ENCODE measurements around the gene SENP3. TPM values are rescaled to one million over a fixed set of nuclear protein-coding genes. Genes with fewer than 3 reads are reported as not detected.

SENP3 gene
- total and polyA plus RNA-seq, 2 of the 13 experiments (the other 11 are each of a cell fraction or from before 2014, with no cell fraction given), result 55.8 to 75.4 TPM

DNA sequence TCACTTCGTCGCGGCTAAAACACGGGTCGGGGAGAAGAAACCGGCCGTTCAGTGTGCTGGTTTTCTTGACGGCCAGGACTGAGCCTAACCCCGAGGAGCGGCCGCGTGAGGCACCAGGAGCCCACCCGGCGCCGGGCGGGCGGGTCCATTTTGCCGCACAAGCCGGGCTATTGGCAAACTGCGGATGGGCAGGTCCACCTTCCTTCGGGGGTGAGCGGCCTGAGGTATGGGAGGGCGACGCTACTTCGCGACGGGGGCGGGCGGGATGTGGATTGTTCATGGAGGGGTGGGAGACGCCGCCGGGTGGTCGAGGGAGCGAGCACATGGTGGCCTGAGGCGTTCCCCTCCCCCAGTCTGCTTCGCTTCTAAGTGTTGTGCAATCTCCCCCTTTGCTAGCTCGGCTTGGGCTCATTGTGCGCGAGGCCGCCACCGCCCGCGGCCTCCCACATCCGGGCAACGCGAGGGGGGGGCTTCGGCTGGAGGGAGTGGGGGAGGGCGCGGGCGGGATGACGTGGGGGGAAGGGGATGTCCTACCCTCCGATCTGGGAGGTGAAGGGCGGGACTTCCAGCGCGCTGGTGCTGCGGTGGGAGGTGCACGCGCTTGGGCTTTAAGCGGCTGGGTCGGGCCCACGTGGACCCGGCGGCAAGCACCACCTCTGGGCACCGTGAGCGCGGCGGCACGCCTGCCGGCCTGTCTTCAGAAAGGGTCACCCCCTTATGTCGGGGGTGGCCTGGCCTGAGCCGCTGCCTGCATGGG lies 11.8 kb downstream of the SENP3 start (continued):
- no peak for TF ChIP-seq TAF15 (IDR thresholded peaks at IDR 0.05; ENCODE audit: low read depth, low read length, poor library complexity, severe bottlenecking)
- 0 out of 2 replicates have a peak, but pooled peaks have one; percentile 34 for TF ChIP-seq KMT2B (CRISPR knock-in tag; IDR thresholded peaks at IDR 0.05)
- TF ChIP-seq PAX8 (CRISPR knock-in tag; IDR thresholded peaks at IDR 0.05; ENCODE audit: borderline replicate concordance), result no peak
- peak; percentile 98 for TF ChIP-seq ETV5 (CRISPR knock-in tag; IDR thresholded peaks at IDR 0.05; ENCODE audit: borderline replicate concordance)
- TF ChIP-seq NRL (CRISPR knock-in tag; IDR thresholded peaks at IDR 0.05; ENCODE audit: borderline replicate concordance), result 0 out of 2 replicates have a peak, but pooled peaks have one; percentile 15
- TF ChIP-seq TOE1 (CRISPR knock-in tag; IDR thresholded peaks at IDR 0.05), result no peak
- TF ChIP-seq ZNF605 (CRISPR knock-in tag; IDR thresholded peaks at IDR 0.05), result no peak
- TF ChIP-seq, protein P1, sequence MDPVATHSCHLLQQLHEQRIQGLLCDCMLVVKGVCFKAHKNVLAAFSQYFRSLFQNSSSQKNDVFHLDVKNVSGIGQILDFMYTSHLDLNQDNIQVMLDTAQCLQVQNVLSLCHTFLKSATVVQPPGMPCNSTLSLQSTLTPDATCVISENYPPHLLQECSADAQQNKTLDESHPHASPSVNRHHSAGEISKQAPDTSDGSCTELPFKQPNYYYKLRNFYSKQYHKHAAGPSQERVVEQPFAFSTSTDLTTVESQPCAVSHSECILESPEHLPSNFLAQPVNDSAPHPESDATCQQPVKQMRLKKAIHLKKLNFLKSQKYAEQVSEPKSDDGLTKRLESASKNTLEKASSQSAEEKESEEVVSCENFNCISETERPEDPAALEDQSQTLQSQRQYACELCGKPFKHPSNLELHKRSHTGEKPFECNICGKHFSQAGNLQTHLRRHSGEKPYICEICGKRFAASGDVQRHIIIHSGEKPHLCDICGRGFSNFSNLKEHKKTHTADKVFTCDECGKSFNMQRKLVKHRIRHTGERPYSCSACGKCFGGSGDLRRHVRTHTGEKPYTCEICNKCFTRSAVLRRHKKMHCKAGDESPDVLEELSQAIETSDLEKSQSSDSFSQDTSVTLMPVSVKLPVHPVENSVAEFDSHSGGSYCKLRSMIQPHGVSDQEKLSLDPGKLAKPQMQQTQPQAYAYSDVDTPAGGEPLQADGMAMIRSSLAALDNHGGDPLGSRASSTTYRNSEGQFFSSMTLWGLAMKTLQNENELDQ (CRISPR knock-in tag; IDR thresholded peaks at IDR 0.05; ENCODE audit: borderline replicate concordance), result no peak
- TF ChIP-seq PRPF4 (IDR thresholded peaks at IDR 0.05; ENCODE audit: low read depth, low read length, poor library complexity, severe bottlenecking), result no peak
- TF ChIP-seq NR0B2 (CRISPR knock-in tag; IDR thresholded peaks at IDR 0.05), result peak; percentile 74; the same call in 1 of the 2 replicates
- peak; percentile 99 for TF ChIP-seq MYC (CRISPR knock-in tag; IDR thresholded peaks at IDR 0.05; ENCODE audit: borderline replicate concordance)
- TF ChIP-seq FOXJ3 (CRISPR knock-in tag; IDR thresholded peaks at IDR 0.05; ENCODE audit: borderline replicate concordance), result no peak
- TF ChIP-seq POLR2AphosphoS2 (IDR thresholded peaks at IDR 0.05; ENCODE audit: low read depth, low read length), result peak; percentile 89
- 0 out of 2 replicates have a peak, but pooled peaks have one; percentile 3 for TF ChIP-seq SNAI1 (CRISPR knock-in tag; IDR thresholded peaks at IDR 0.05; ENCODE audit: borderline replicate concordance)
- no peak for TF ChIP-seq ZNF570 (CRISPR knock-in tag; IDR thresholded peaks at IDR 0.05; ENCODE audit: borderline replicate concordance)
- TF ChIP-seq ZNF367 (CRISPR knock-in tag; IDR thresholded peaks at IDR 0.05; ENCODE audit: borderline replicate concordance), result peak; percentile 95
- TF ChIP-seq HNF4G (IDR thresholded peaks at IDR 0.05; ENCODE audit: borderline replicate concordance, low read depth, low read length), result no peak
- TF ChIP-seq HNF4G (CRISPR knock-in tag; IDR thresholded peaks at IDR 0.05; ENCODE audit: borderline replicate concordance, low read depth), result no peak
- TF ChIP-seq THYN1 (CRISPR knock-in tag; IDR thresholded peaks at IDR 0.05; ENCODE audit: borderline replicate concordance, low read depth), result no peak
- TF ChIP-seq ZNF749 (CRISPR knock-in tag; IDR thresholded peaks at IDR 0.05; ENCODE audit: borderline replicate concordance), result peak; percentile 36; the same call in 1 of the 2 replicates
- TF ChIP-seq, protein P2, sequence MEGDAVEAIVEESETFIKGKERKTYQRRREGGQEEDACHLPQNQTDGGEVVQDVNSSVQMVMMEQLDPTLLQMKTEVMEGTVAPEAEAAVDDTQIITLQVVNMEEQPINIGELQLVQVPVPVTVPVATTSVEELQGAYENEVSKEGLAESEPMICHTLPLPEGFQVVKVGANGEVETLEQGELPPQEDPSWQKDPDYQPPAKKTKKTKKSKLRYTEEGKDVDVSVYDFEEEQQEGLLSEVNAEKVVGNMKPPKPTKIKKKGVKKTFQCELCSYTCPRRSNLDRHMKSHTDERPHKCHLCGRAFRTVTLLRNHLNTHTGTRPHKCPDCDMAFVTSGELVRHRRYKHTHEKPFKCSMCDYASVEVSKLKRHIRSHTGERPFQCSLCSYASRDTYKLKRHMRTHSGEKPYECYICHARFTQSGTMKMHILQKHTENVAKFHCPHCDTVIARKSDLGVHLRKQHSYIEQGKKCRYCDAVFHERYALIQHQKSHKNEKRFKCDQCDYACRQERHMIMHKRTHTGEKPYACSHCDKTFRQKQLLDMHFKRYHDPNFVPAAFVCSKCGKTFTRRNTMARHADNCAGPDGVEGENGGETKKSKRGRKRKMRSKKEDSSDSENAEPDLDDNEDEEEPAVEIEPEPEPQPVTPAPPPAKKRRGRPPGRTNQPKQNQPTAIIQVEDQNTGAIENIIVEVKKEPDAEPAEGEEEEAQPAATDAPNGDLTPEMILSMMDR (CRISPR knock-in tag; IDR thresholded peaks at IDR 0.05), result peak; percentile 21; the same call in 1 of the 2 replicates
- TF ChIP-seq FOXC1 (CRISPR knock-in tag; IDR thresholded peaks at IDR 0.05; ENCODE audit: borderline replicate concordance), result no peak; the same call in 1 of the 2 replicates
- TF ChIP-seq KDM3A (CRISPR knock-in tag; IDR thresholded peaks at IDR 0.05; ENCODE audit: low read depth), result no peak
